SH-SY5Y (cell line): ENCODE measurements around the gene YDJC.

Experiments used
- GATA2 ChIP-seq: IDR thresholded peaks from 2 replicates; pipeline ENCODE4 v1.6.1; 2011; ENCODE audit warnings: mild to moderate bottlenecking, low read depth, low read length
- GATA3 ChIP-seq: IDR thresholded peaks from 2 replicates; pipeline ENCODE4 v1.6.1; 2011; ENCODE audit warnings: low read depth, mild to moderate bottlenecking, low read length, moderate library complexity

GRCh38 chr22:21677606-21678443 is 48.0 kb upstream of the YDJC start:
- TF ChIP-seq GATA2 (no peak), GATA3 (no peak)
